ENCODE data around the gene FUOM. TPM values are rescaled to one million over a fixed set of nuclear protein-coding genes. Genes with fewer than 3 reads are reported as not detected.

The FUOM gene
- total and polyA plus RNA-seq, 2 of the 8 experiments (the other 6 are each of a cell fraction or from before 2014, with no cell fraction given) = 22.0 to 30.4 TPM

- Histone ChIP-seq H4K8ac (ENCODE audit: extremely low read depth, insufficient read depth, low read length) (no peak overlapping the region), H3K9ac (replicated peaks in 1 of 4; ENCODE audit: extremely low read depth in 1 of 4, low read depth in 3 of 4, low read length in 3 of 4) (no peak overlapping the region), H3K4ac (replicated peaks; ENCODE audit: insufficient read length, low read depth, low read length) (no peak overlapping the region), H3K79me2 (ENCODE audit: control insufficient read depth in 1 of 2, insufficient read depth in 2 of 2, low read length in 2 of 2) (peaks cover 0 to 31% of the 10 kb centered on the region in 2 experiments; a peak in 2 of 4 replicates), H4K20me1 (replicated peaks in 1 of 2; ENCODE audit: control insufficient read depth in 1 of 2, insufficient read depth in 2 of 2, low read length in 2 of 2) (peaks cover 0 to 14% of the 10 kb centered on the region in 2 experiments), H3K9me3 (ENCODE audit: insufficient read depth in 2 of 2, low read depth in 1 of 2, low read length in 1 of 2) (no peaks in the 10 kb centered on the region), H3K56ac (replicated peaks; ENCODE audit: insufficient read length, low read depth, low read length) (no peak overlapping the region), H3K4me3 (ENCODE audit: extremely low read depth in 1 of 4, insufficient read depth in 2 of 4, low read depth in 3 of 4, low read length in 4 of 4) (no peak overlapping the region), H3K23ac (ENCODE audit: insufficient read length) (no peak overlapping the region), H3K36me3 (ENCODE audit: control insufficient read depth in 2 of 4, insufficient read depth in 4 of 4, low read length in 3 of 4) (peaks cover 4 to 59% (median 27%) of the 10 kb centered on the region in 4 experiments; a peak in 7 of 8 replicates), H3K79me1 (ENCODE audit: low read depth, low read length) (peaks cover 8% of the 10 kb centered on the region), H2BK20ac (ENCODE audit: low read length) (no peak overlapping the region), H2BK120ac (replicated peaks; ENCODE audit: low read depth, low read length) (no peak overlapping the region), H2BK5ac (ENCODE audit: low read depth, low read length) (no peak overlapping the region), H2BK12ac (ENCODE audit: low read depth, low read length) (no peak overlapping the region), H3K27me3 (replicated peaks in 1 of 4; ENCODE audit: control insufficient read depth in 3 of 4, extremely low read depth in 1 of 4, insufficient read depth in 3 of 4, low read length in 3 of 4) (no peaks in the 10 kb centered on the region), H2AFZ (ENCODE audit: low read length) (no peak overlapping the region), H2BK15ac (ENCODE audit: low read length) (no peak overlapping the region), H3K18ac (ENCODE audit: extremely low read depth, low read length) (no peak overlapping the region), H2AK5ac (ENCODE audit: low read depth, low read length) (no peak overlapping the region), H3K4me1 (replicated peaks in 1 of 4; ENCODE audit: control insufficient read depth in 3 of 4, insufficient read depth in 4 of 4, low read length in 3 of 4) (no peaks in the 10 kb centered on the region), H4K91ac (replicated peaks; ENCODE audit: insufficient read length, low read length) (no peak overlapping the region), H3K23me2 (ENCODE audit: low read depth, low read length) (no peaks in the 10 kb centered on the region), H3K27ac (ENCODE audit: low read depth, low read length) (no peak overlapping the region), H4K5ac (ENCODE audit: insufficient read length, low read depth, low read length) (no peak overlapping the region), H3K14ac (ENCODE audit: insufficient read length) (no peak overlapping the region), H3K4me2 (ENCODE audit: insufficient read depth in 1 of 2, low read depth in 2 of 2, low read length in 2 of 2) (no peak overlapping the region)
- FAIRE-seq (no peak), DNase-seq (ENCODE audit: low read depth in 1 of 2, low spot score in 2 of 2) (peak in 1 of 2 experiments; percentile 27)
- ChIA-PET CTCF (ENCODE audit: partially characterized antibody) (no interaction called here), POLR2A (ENCODE audit: partially characterized antibody) (interaction anchor here (0.8 to 1.1 kb wide), 2 partner anchors 10 to 18 kb away, joined by 3 read pairs; no protein-coding TSS in a partner anchor)
- WGBS, 2 experiments (ENCODE audit: extremely low coverage in 1 of 2, insufficient coverage in 1 of 2, insufficient read length in 1 of 2, insufficient replicate concordance in 2 of 2, low coverage in 1 of 2, low lambda C conversion rate in 2 of 2, missing lambda C conversion rate in 1 of 2) = 96% methylated on average over 17 of the region's 21 CpGs; no CpG with 5 or more reads in 1 of the 2 experiments
- TF ChIP-seq CTCF (IDR thresholded peaks at IDR 0.05; ENCODE audit: control extremely low read depth in 1 of 3, insufficient read depth in 1 of 3, low read depth in 1 of 3, low read length in 3 of 3) (no peak), FOSL1 (IDR thresholded peaks at IDR 0.05; ENCODE audit: insufficient read depth, low read depth, low read length) (no peak)
Observed at GRCh38 chr10:133401981-133402725, 44.3 kb upstream of the FUOM start.
